Omental fat pad (tissue), 4 donors: ENCODE measurements around the gene ID3. TPM values are rescaled to one million over a fixed set of nuclear protein-coding genes. Genes with fewer than 3 reads are reported as not detected.

Experiments
- ATAC-seq: fragments of 150-250 bp; one replicate; pipeline ENCODE4 v1.9.1; 2016; ENCODE audit warnings: mild to moderate bottlenecking, moderate library complexity; ENCODE audit not compliant: low FRiP score
- DNase-seq: peaks from one replicate; pipeline ENCODE4 v3.0.0-alpha.2; 2019; ENCODE audit warnings: low spot score
- total RNA-seq, 4 donors: library from RNA; depleted of rRNA; stranded (reverse); fragments of >200 nt; gene quantifications; one replicate each; pipeline ENCODE4 v1.1.0, GENCODE V29; 2016
- TF ChIP-seq, protein P1 (sequence below), 3 donors: fragments of 450-650 bp; IDR thresholded peaks; one replicate each; pipeline ENCODE4 v1.5.1; 2016 to 2017; ENCODE audit warnings: antibody characterized with exemption in 3 of 3, mild to moderate bottlenecking in 3 of 3, moderate library complexity in 2 of 3

ID3 gene
- total RNA-seq, 4 donors from 2014 or later: 134 to 322 (median 179) TPM

DNA sequence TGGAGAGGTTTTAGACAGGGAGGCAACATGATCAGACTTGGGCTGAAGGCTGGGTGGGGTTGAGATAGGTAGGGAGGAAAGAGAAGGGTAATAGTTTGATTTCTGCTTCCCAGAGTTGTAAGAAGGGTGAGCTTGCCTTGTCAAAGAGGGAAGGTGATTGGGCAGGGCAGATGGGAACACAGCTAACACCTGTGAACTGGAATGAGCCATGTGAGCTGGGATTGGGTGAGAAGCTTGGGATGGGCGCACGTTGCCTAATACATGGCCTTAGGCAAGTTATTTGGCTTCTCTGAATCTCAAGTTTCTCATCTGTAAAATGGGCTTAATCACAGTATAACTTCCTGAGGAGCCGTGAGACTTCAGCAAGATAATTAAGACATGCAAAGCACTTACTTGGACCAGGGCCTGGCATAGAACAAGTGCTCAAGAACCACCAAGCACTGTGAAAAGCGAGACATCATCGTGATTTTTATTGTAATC, 33.8 kb upstream of the ID3 start:
- DNase-seq (no peak), ATAC-seq (no peak)
- TF ChIP-seq, protein P1, sequence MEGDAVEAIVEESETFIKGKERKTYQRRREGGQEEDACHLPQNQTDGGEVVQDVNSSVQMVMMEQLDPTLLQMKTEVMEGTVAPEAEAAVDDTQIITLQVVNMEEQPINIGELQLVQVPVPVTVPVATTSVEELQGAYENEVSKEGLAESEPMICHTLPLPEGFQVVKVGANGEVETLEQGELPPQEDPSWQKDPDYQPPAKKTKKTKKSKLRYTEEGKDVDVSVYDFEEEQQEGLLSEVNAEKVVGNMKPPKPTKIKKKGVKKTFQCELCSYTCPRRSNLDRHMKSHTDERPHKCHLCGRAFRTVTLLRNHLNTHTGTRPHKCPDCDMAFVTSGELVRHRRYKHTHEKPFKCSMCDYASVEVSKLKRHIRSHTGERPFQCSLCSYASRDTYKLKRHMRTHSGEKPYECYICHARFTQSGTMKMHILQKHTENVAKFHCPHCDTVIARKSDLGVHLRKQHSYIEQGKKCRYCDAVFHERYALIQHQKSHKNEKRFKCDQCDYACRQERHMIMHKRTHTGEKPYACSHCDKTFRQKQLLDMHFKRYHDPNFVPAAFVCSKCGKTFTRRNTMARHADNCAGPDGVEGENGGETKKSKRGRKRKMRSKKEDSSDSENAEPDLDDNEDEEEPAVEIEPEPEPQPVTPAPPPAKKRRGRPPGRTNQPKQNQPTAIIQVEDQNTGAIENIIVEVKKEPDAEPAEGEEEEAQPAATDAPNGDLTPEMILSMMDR (IDR thresholded peaks at IDR 0.05): no peak

DNA sequence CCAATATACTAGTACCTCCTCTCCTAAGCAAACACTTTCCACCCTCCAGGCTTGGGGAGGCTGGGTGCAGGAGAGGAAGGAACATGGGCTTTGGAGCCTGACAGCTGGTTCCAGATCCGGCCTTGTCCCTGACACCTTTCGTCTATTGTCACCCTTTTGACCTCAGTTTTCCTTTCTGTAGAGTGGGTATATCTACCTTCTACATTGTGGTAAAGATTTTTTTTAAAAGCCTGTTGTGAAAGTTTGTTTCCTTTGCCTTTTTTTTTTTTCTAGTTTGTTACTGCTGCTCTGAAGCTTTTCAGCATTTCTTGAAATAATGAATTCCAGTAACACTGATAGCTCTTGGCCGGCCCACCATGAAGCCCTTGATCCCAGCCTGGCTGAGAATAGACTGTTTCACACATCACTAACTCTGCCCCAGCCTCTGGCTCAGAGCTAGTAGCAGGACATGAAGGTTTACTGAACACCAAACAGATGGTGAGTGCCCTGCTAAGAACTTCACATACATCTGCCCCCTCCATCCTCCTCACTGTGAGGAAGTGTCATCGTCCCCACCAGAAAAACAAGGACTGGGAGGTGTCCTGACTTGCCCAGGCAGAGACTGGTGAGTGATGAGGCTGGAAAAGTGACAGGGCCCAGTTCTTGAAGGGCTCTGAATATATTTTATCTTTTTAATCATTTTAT, 33.0 kb upstream of the ID3 start:
- ATAC-seq: no peak
- TF ChIP-seq, protein P1 (IDR thresholded peaks at IDR 0.05): no peak
- DNase-seq: no peak

DNA sequence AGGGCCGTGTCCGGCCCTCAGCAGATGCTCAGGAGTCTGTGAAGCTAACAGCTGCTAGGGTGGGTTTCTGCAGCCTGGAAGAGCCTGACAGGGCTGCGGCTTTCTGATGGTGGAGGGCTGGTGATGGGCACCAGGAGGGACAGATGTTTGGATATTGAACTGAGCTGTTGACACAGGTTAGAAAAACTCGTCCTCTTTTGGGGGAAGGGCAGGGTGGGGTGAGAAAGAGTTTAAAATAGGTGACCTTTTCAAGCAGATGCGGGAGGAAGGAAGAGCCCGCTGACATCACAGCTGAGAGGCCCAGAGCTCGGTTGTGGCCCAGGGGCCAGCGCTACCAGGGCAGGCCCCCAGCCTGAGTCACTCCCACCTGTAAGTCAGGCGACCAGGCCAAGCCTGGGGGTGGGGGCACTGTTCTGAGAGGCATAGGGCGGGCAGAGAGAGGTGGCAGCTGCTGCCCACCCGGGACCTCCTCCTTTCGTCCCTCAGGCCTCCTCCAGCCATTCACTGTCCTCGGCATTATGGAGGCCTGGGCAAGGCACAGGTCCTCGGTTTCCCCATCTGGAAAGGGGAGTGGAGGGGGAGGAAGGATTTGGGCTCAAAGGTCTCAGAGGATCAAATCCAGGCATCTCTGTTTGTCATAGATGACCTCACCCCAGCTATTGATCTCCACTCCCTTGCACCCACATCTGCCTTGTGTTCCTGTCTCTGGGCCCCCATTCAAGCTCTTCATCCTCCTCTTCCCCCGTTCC, 32.3 kb upstream of the ID3 start:
- TF ChIP-seq, protein P1 (IDR thresholded peaks at IDR 0.05): no peak
- ATAC-seq (no peak), DNase-seq (no peak)

DNA sequence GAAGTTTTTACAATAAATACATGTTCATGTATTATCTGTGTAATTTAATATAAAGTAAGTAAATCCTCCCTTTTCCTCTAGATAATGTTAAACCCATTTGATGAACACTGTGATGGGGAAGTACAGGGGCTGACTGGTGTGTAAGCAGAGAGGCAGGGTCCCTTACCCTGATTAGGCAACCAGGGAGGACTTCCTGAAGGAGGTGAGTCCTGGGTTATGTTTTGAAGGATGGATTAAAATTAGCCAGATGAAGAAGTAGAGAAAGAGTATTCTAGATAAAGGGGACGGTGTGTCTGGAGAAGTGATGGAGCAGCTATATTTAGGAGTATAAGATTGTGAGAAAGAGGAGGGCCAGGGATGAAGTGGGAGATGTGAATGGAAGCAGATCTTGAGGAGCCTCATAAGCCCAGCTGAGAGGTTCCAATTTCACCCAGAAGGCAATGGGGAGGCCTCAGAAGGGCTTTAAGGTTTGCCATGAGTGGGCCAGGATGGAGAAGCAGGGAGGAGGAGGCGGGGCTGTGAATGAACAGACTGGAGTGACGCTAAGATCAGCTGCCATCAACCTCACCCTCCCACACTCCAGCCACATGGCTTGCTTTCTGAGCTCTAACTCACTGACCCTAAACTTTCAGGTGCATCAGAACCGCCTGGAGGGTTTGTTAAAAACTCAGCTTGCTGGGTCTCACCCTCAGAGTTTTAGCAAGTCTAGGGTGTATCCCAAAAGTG, 30.9 kb upstream of the ID3 start:
- TF ChIP-seq, protein P1 (IDR thresholded peaks at IDR 0.05): no peak
- ATAC-seq: no peak
- no peak for DNase-seq

DNA sequence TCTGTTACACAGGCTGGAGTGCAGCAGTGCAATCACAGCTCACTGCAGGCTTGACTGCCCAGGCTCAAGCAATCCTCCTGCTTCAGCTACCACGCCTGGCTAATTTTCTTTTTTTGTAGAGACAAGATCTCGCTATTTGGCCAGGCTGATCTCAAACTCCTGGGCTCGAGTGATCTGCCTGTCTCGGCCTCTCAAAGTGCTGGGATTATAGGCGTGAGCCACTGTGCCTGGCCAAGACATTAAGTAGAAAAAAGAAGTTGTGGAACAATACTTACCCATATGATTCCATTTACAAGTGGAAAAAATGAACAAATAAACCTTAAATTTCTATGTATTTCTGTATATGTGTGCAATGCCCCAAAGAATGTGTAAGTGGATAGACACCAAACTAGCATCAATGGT, 30.3 kb upstream of the ID3 start:
- DNase-seq: no peak
- ATAC-seq: no peak
- TF ChIP-seq, protein P1 (IDR thresholded peaks at IDR 0.05): no peak

DNA sequence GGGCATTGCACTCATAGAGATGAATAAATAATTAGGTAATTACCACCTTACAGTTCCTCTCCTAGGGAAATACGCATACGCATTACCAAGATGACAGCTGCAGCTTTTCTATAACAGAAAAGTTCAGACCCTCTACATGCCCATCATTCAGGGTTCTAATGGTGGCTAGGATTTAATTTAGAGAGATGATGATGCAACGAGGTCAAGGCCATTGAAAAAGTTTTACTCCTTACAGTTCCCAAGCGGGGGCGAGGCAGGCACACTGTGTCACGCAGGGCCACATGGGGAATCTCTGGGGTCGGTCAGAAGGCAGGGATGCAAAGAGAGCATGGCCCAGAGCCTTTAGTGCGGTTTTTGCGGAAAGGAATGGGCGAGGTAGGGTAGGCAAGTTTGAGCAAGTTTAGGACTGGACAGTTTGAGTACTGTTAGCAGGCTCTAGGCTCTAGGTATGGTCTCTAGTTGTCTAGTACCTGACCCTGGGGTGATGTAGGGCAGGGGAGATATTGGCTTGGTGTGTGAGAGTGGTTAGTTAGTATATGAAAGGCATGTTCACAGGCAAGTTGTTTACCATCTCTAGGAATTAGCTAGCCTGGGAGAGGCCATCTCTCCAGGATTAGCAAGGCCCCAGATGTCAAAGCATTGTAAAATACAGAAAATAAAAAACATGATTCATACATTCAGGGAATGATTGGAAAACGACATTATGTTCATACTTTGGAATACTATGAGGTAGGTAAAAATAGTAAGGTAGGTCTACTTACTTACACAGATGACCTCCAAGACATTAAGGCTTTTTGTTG, 29.6 kb upstream of the ID3 start:
- no peak for ATAC-seq
- DNase-seq: no peak
- TF ChIP-seq, protein P1 (IDR thresholded peaks at IDR 0.05): no peak
